GF-D8 (cell line): Measurements from ENCODE around the gene B4GALT3.
"Not testable (repeated sequence)": the region's sequence is repeated elsewhere in the genome, so short reads cannot be mapped to it uniquely, and the experiment has no call there.

Source experiments
- DNase-seq: peaks from one replicate; lab custom pipeline; 2025; lab: John Stamatoyannopoulos, UW

B4GALT3 gene

GRCh38 chr1:161177112-161177935 is at the start of gene B4GALT3:
TSS of gene B4GALT3 (minus strand) at chr1:161177507. CDS start at chr1:161176060, 1,447 bp downstream.
- peak; percentile 80 for DNase-seq

GRCh38 chr1:161226759-161227158 is 49.5 kb upstream of the B4GALT3 start:
- no peak for DNase-seq

- DNase-seq: no peak
Observed at GRCh38 chr1:161226320-161226711, 49.0 kb upstream of the B4GALT3 start.

GRCh38 chr1:161225534-161226319 is 48.4 kb upstream of the B4GALT3 start, which contains the start of gene TOMM40L:
TSS of gene TOMM40L (plus strand) at chr1:161226060. CDS start at chr1:161226490, 430 bp downstream.
- peak; percentile 99 for DNase-seq

- no peak for DNase-seq
Observed at GRCh38 chr1:161225178-161225533, 47.8 kb upstream of the B4GALT3 start.

- not testable (repeated sequence) for DNase-seq
Observed at GRCh38 chr1:161224695-161225087, 47.4 kb upstream of the B4GALT3 start.

GRCh38 chr1:161223805-161224694 is 46.7 kb upstream of the B4GALT3 start:
- no peak for DNase-seq

GRCh38 chr1:161222175-161223019 is 45.1 kb upstream of the B4GALT3 start:
- DNase-seq: no peak

GRCh38 chr1:161220002-161220401 is 42.7 kb upstream of the B4GALT3 start:
- DNase-seq: no peak

GRCh38 chr1:161219078-161219892 is 42.0 kb upstream of the B4GALT3 start:
- DNase-seq: no peak

- DNase-seq: no peak
Observed at GRCh38 chr1:161218301-161219077, 41.2 kb upstream of the B4GALT3 start.

- DNase-seq: no peak
Observed at GRCh38 chr1:161217831-161218230, 40.5 kb upstream of the B4GALT3 start.

GRCh38 chr1:161216945-161217712 is 39.8 kb upstream of the B4GALT3 start:
- peak; percentile 68 for DNase-seq

- DNase-seq: peak; percentile 78
Observed at GRCh38 chr1:161215076-161215475, 37.8 kb upstream of the B4GALT3 start, which contains the start of gene FCER1G. TSS of gene FCER1G (plus strand) at chr1:161215295. CDS start at chr1:161215322, 27 bp downstream.

- DNase-seq: no peak
Observed at GRCh38 chr1:161214369-161214768, 37.1 kb upstream of the B4GALT3 start.

- peak; percentile 36 for DNase-seq
Observed at GRCh38 chr1:161209790-161210409, 32.6 kb upstream of the B4GALT3 start.

GRCh38 chr1:161207173-161207572 is 29.9 kb upstream of the B4GALT3 start:
- no peak for DNase-seq
